KBM-7 (cell line): Measurements from ENCODE around the gene TRANK1.

Source experiments
- DNase-seq: peaks from one replicate; pipeline ENCODE4 v3.0.0-alpha.2; 2015
- in situ Hi-C: fragments of 300-500 bp; cut with MboI; formaldehyde crosslinking; loops from 2 replicates; pipeline ENCODE4 v1.14.3; 2020; ENCODE audit warnings: low sequenced_read_pairs, low pct_unique_long_range_greater_than_20kb, mixed read lengths

Gene TRANK1

DNA sequence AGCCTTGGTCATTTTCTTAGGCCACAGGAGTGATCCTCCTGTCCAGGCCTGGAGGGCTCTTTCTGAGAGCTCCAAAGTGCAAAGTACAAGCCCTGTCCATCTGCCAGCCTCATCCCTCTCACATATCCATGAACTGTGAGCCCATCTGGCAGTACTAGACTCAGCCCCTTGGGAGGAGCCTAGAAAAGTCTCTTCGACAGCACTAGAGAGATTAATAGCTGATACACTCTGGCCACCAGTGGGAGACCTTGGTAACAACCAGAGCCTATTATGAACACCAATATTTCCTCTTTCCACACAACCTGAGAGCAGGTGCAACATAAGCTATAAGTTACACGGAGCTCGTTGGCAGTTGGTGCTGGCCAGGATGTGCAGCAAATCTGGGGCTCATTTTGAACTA is 121.0 kb downstream of the TRANK1 start:
- no peak for DNase-seq
- in situ Hi-C loops = no loop called here

DNA sequence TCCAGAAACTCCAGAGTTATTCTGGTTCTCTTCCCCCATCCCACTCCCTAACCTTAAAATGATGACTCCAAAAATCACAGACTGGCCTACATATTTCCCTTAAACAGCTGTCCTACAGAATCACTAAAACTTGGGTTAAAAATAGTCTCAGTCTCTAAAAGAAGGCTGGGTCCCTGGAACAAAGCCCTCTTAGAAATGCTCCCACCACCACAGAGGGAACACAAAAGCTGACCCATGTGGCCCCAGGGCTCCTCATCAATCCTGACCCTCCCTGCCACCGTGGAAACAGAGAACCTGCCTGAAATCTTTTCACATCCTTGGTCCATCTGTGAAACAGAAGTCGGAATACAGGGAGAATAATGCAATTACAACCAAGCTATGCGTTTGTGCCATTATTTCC is 124.8 kb downstream of the TRANK1 start:
- DNase-seq = no peak
- in situ Hi-C loops = no loop called here

DNA sequence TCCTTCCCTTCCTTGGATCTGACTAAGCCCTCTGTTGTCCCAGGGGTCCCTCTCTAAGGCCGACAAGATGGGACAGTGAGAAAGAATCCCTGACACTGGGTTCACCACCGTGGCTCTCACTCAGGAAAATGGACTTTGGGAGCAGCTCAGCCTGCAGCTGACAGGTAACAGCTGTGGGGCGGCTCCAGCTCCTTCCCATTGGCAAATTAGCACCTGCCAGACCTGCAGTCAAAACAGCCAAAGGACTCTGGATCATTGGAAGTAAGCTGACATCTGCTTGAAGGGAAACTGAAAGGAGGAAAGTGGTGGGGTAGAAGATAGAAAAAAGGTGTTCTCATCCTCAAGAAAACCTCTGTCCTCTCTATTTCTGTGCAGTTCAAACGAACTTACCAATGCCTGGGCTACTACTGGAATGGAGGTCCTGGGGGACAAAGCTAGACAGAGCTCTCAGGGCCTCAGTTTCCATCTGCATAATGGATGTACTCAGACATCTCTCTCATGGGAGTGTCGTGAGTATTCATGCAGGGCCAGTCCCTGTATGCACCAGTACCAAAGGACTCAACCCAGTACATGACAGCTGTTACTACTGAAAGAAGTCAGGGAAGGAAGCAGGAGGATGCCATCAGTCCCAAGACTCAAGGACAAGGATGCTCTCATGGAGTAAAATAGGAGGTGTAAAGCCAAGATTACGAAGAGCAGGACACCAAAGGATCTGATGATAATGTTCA is 126.9 kb downstream of the TRANK1 start:
- in situ Hi-C loops = no loop called here
- DNase-seq = no peak

DNA sequence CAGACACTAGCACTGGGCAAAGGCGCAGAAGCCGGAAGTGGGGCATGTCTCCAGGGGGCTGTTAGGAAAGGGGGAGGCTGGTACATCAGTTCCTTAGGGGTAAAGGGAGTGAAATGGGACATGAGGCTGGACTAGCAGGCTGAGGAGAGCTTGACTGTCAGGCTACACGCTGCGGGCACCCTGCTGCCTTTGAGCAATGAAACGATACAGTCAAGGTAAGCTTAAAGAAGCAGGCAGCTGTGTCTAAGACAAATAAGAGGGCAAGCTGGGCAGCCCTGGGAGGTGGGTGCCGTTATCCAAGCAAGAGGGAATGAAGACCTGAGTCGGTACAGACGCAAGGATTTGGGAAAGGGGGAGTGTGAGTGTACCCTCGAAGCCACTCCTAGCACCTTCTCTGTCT is 129.5 kb downstream of the TRANK1 start:
- DNase-seq = no peak
- in situ Hi-C loops = no loop called here

DNA sequence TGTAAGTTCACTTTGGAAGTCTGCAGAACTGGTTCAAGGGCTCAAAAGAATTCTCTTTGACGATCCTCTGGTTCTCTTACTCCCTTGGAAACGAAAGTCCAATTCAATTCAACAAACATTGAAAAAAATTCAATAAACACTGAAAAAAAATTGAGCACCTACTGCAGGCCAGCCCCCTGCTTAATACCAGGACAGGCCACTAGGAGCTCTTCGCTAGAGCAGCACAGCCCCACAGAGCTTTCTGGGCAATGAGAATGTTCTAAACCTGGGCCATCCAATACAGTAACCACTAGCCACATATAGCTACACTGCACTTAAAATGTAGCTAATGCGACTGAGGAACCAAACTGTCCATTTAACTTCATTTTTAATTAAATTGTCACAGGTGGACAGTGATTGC is 130.1 kb downstream of the TRANK1 start:
- in situ Hi-C loops = no loop called here
- no peak for DNase-seq

DNA sequence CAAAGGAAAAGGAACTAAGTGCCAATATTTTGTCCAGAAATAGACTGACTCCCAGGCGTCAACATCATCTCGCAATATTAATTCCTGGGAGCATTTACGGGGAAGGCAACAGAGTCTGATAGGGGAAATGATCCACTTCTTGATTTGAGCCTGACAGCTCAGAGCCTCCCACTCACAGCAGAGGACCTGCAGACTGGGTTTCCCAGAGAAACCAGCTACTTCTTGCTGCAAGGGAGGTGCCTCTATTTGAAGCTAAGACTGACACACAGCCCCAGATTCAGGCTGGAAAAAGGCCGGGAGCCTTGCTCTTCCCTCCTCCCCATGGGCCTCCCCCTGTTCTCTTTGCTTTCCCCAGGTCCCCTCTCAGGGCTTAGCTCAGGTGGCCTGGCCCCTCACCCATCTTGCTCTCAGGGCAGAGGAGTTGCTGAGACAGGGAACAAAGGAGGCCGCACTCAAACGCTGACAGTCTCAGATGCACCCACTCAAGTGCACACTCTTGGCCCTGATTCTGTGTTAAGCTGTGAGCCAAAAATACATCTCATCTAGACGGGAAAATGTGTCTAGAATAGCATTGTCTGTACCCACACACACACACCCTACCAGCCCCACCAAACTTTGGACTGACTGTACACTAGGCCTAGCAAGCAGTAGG is 130.7 kb downstream of the TRANK1 start:
- DNase-seq = no peak
- in situ Hi-C loops = no loop called here

DNA sequence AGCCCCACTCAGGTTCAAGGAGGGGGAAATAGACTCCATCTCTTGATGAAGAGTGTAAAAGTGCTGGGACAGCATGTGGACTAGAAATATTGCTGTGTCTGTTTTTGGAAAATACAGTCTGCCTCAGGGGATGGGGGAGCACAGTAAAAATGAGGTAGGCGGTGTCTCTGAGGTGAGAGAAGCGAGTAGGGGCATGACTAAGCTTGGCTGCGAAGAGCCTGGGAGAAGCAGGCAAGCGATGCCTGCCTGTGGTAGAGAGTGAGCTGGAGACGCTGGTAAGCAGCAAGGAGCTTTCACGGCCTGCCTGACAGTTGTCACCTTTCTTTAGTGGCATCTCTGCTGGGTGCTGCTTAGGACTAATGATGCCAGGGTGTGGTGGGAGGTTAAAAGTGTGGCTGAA is 131.5 kb downstream of the TRANK1 start:
- in situ Hi-C loops = no loop called here

DNA sequence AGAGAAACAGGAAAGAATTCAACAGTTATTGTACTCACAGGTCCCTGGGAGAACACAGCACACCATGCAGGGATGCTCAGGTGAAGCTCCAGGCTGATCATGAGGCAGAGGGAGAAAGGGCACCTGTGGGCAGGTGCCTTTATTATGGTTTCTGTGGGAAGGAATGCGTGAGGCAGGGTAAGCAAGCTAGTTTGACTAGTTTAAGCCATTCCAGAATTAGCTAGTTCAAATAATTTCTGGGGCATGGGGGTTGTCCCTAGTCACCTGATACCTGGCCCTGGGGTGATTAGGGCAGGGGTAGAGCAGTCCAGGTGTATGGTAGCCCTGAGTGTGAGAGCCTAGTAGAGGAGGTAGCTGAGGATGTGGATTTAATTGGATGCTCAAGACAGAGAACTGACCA is 132.6 kb downstream of the TRANK1 start:
- in situ Hi-C loops = no loop called here
- no peak for DNase-seq

More for the DNA sequence above, 131.5 kb downstream of the TRANK1 start:
- DNase-seq = no peak

DNA sequence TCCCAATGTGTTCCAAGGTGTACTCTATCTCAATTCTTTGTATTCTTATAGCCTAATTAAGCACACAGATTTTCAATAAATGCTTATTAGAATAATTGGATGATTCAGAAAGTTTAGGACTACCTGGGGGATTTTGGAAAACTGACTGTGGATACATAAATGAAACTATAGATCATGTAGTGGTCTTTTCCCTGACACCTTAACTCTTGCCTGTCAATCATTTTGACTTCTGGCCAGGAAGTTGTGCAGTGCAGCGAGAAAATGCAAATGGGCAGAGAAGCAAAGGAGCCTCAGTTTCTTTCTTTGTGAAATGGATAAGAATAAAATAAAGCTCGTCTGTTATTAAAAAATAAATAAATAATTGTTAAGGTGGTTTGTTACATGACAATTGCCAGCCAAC is 133.1 kb downstream of the TRANK1 start:
- in situ Hi-C loops = no loop called here

DNA sequence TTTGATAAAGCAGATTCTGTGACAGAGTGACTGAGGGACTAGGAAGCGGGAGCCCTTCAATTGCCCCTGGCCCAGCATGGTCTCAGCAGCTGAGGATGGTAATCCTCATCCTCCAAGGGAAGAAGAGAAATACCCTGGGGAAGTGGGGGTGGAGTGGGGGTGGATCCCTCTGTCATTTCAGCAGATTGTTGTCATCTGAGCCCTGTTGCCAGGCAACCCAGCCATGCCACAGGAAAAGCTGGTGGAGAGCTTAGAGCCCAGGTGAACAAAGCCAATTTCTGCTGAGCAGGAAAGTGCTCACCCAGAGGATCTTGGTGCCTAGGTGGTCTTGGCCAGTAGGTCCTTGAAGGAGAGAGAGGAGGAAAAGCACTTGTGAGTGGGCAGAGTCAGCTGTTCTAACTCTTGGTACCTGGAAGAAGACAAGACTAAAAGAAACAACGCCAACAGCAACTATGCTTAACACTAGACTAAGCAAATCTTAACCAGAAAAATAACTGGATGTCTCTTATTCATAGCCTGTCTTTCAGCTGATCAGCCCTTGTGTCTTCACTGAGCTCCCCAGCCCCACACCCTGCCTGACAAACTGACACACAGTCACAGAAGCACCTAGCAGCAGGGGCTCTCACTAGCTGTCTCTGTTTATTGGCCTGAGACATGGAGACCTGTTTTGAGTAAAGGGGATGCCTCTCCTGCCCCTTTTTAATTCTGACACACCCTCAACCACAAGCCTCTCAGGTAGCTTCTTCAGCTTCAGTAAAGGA is 140.4 kb downstream of the TRANK1 start:
- in situ Hi-C loops = no loop called here
- peak; percentile 8 for DNase-seq

More for the DNA sequence above, 133.1 kb downstream of the TRANK1 start:
- no peak for DNase-seq

DNA sequence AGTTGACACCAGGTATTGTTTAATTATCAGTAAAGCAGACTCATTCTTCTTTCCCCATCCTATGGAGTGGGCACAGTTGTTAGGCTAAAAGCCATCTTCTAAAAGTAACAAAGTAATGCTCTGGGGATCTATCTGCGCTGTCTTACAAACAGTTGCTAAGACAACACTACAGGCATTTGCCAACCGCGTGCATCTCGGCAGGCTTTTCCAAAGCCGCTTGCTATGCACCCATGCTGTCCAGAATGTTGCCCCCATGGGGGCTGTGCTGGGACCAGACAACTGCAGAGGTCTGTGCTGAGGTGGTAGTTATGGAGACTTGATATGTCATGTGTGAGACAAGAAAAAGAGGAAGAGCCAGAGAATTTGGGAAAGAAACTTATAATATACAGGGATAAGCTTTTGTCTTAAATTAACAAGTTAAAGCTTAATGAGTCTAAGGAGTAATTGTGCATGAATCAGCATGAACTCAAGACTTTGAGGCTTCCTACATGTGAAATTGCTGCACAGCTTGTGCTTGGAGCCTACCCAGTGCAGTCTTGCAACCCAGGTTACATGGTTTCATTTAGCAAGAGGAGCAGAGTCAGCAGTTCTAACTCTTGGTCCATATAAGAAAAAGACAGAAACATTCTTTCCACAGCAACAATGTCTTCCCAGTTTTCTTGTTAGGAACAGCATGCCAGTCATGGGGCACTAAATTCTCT is 141.6 kb downstream of the TRANK1 start:
- no peak for DNase-seq
- in situ Hi-C loops = no loop called here

DNA sequence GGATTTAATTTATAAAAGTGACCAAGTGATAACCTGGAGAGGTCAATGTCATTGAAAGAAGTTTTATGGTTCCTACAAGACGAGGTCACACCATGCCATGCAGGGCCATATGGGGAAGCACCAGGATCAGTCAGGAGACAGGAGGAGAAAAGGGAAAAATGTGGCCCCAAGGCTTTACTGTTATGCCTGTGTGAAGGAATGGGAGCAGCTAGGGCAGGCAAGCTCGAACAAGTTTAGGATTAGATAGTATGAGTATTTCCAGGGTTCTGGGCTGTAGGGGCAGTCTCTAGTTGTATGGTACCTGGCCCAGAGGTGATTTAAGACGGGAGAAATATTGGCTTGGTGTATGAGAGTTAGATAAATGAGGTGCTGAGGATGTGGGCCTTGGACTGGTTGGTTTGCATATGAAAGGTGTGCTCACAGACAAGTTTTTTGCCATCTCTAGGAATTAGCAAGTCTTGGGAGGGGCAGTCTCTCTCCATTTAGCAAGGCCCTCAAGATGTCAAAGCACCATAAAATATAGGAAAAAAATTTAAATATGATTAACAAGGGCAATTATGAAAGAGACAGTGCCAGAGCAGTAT is 144.2 kb downstream of the TRANK1 start:
- in situ Hi-C loops = no loop called here

DNA sequence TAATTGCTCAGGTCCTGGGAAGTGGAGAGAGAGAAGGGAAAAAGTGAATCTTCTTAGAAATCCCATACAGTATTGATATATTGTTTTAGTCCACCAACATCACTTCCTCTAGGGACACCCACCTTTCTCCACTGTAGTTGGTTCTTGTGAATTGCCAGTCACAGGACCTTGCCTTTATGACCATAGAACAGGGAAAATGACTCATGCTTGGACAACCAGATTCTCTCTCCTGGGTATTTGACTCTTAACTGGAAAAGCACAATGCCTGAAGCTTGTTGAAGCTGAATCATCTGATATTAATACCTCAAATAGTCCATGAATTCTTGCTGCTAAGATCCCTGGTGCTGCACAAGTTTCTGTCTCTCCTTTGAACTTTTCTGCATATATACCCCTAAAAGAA is 148.0 kb downstream of the TRANK1 start:
- in situ Hi-C loops = no loop called here

More for the DNA sequence above, 144.2 kb downstream of the TRANK1 start:
- no peak for DNase-seq

DNA sequence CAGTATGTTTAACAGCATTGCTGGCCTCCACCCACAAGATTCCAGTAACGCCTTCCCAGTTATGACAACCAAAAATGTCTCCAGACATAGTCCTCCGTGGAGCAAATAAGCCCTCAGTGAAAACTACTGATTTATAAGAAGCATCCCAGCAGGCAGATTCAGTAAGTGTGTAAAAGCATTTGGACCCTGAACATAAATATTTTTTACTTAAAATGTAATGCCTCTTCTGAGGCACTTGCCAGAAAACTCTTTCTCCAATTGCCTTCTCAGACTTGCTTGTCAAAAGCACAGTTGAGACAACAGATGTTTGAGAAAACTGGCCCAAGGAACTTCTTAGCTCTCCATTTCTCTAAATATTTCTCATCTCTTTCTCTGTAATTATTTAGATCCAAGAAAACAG is 148.7 kb downstream of the TRANK1 start:
- no peak for DNase-seq
- in situ Hi-C loops = no loop called here

More for the DNA sequence above, 148.0 kb downstream of the TRANK1 start:
- DNase-seq = no peak

DNA sequence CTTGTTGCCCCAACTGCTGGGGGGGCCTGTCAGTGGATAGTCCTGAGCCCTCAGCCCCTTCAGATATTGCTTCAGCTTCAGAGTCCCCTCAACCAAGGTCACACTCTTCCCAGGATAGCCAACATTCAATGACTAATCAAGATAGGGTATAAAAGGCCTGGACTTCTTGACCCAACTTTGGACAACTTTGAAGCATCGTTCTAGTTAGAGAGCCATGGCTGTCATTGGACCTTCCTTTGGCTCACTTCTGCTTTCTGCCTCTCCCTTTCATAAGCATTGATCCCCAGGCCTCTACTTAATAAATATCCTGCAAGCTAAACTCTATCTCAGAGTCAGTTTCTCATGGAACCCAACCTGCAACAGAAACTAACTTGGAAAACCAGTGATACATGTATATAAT is 149.2 kb downstream of the TRANK1 start:
- no peak for DNase-seq
- in situ Hi-C loops = no loop called here

DNA sequence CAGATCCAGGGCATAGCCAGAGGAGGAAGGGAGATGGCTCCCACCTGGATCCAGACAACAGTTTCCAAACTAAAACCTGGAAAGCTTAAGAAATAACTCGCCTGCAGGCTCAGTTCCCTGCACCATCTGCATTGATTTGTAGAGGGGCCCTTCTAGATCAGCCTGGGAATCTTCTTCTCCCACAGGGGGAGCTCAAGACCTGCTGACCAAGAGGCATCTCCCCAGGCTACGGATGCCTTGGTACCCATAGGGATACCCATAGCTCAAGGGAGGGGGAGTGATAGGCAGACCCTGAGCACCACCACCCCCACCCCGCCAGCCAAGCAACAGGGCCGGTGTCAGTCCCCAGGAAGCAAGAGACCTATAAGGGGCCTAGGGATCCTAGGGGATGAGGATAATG is 152.5 kb downstream of the TRANK1 start:
- DNase-seq = peak; percentile 49

DNA sequence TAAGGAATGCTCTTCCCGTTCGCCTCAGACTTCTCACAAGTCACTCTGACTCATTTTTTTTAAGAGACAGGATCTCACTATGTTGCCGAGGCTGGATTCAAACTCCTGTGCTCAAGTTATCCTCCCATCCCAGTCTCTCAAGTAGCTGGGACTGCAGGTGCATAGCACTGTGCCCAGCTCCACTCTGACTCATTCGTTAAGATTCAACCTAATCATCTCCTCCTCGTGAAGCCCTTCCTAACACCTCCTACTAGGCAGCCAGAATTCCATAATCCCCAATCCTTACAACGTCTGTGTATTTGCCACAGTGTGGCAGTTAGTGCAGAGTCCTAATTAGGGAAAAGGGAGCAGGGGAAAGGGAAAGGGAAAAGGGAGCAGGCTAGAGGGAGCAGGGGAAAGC is 154.1 kb downstream of the TRANK1 start:
- in situ Hi-C loops = no loop called here
- no peak for DNase-seq

More for the DNA sequence above, 152.5 kb downstream of the TRANK1 start:
- in situ Hi-C loops = no loop called here

DNA sequence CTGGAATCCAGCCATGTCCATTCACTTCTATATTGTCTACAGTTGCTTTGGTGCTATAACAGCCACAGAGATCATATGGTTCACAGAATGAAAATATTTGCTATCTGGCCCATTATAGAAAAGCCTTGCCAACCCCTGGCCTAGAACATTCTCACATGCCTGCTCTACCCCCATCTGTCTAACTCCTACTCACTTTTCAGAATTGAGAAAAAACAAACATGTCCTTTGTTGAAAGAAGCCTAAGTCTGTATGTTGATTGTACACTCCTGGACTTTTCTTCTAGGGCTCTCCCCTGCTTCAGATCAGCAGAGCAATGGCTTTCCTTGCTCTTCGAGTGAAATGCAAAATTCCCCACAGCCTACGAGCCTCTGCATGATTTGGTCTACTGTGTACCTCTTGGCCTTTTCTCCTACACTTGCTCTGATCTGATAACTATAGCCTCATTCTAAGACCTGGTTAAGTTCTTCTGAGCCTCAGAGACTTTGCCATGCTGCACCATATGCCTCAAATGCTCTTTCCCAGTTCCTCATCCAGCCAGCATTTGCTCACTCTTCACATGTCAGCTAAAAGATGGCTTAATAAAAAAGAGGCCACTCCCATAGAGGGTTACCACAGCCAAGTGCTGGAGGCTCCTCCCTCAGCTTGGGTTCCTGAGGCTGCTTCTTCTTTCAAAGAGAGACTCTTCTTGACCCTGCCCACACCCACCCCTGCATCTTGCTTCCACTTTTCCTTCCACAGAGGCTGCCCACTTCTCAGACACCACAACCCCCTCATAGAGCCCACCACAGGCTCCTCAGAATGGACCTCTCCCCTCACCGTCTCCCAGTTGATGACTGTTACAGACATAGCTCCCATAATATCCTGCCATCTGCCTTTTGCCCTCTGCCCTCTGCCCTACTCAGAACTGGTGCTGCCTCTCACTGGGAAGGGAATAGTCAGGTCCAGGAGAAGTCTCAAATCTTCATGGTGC is 157.6 kb downstream of the TRANK1 start:
- in situ Hi-C loops = no loop called here
- DNase-seq = peak; percentile 36
